Glutamatergic neuron (in vitro differentiated cells): ENCODE data around the gene PIH1D1. TPM values are rescaled to one million over a fixed set of nuclear protein-coding genes. Genes with fewer than 3 reads are reported as not detected.

Experiments
- DNase-seq: peaks from one replicate; pipeline ENCODE4 v3.0.0; 2022
- H3K27ac Mint-ChIP-seq: one replicate; pipeline ENCODE4 v1.8.0; 2020; ENCODE audit warnings: mild to moderate bottlenecking, mixed read lengths, inconsistent platforms; ENCODE audit not compliant: unreplicated experiment
- H3K27me3 Mint-ChIP-seq: one replicate; pipeline ENCODE4 v1.8.0; 2020; ENCODE audit warnings: mild to moderate bottlenecking, moderate library complexity, mixed read lengths, inconsistent platforms; ENCODE audit not compliant: unreplicated experiment
- H3K36me3 Mint-ChIP-seq: one replicate; pipeline ENCODE4 v1.8.0; 2020; ENCODE audit warnings: mild to moderate bottlenecking, mixed read lengths, inconsistent platforms; ENCODE audit not compliant: unreplicated experiment
- H3K4me1 Mint-ChIP-seq: one replicate; pipeline ENCODE4 v1.8.0; 2020; ENCODE audit warnings: mild to moderate bottlenecking, low read depth, mixed read lengths, inconsistent platforms; ENCODE audit not compliant: unreplicated experiment
- H3K4me3 Mint-ChIP-seq: one replicate; pipeline ENCODE4 v1.8.0; 2020; ENCODE audit warnings: mild to moderate bottlenecking, mixed read lengths, inconsistent platforms; ENCODE audit not compliant: unreplicated experiment
- H3K9me3 Mint-ChIP-seq: one replicate; pipeline ENCODE4 v1.8.0; 2020; ENCODE audit warnings: mild to moderate bottlenecking, moderate library complexity, mixed read lengths, inconsistent platforms; ENCODE audit not compliant: unreplicated experiment
- CTCF ChIP-seq: fragments of 200-600 bp; sonication (generic); IDR thresholded peaks from one replicate; pipeline ENCODE4 v1.5.0; 2021; ENCODE audit not compliant: partially characterized antibody, unreplicated experiment
- total RNA-seq: library from RNA; stranded (reverse); fragmentation: NEBNext Ultra II Directional; extraction: Animal tissue kit (Norgen Biotek cat#: 25700); gene quantifications from one replicate; pipeline ENCODE4 v1.2.1, GENCODE V29; 2021; ENCODE audit not compliant: unreplicated experiment

The PIH1D1 gene
- total RNA-seq, 1 donor from 2014 or later = 104 TPM

GRCh38 chr19:49491030-49491803 is 39.6 kb upstream of the PIH1D1 start:
- peaks cover 5% of the 10 kb centered on the region for H3K36me3 Mint-ChIP-seq
- no peak for DNase-seq
- H3K9me3 Mint-ChIP-seq = peaks cover 26% of the 10 kb centered on the region
- peaks cover 15% of the 10 kb centered on the region for H3K27me3 Mint-ChIP-seq
- no peak overlapping the region for H3K4me3 Mint-ChIP-seq
- H3K4me1 Mint-ChIP-seq = peaks cover 4% of the 10 kb centered on the region
- no peak overlapping the region for H3K27ac Mint-ChIP-seq
- TF ChIP-seq CTCF = no peak

- no peak overlapping the region for H3K27ac Mint-ChIP-seq
Observed at GRCh38 chr19:49490287-49491029, 38.8 kb upstream of the PIH1D1 start.

GRCh38 chr19:49489601-49490167 is 38.1 kb upstream of the PIH1D1 start:
- peaks cover 19% of the 10 kb centered on the region for H3K9me3 Mint-ChIP-seq
- H3K27ac Mint-ChIP-seq = peak overlapping the region; percentile 87
- TF ChIP-seq CTCF = no peak
- peaks cover 5% of the 10 kb centered on the region for H3K36me3 Mint-ChIP-seq
- peaks cover 15% of the 10 kb centered on the region for H3K27me3 Mint-ChIP-seq
- DNase-seq = no peak
- H3K4me1 Mint-ChIP-seq = peaks cover 4% of the 10 kb centered on the region
- peak overlapping the region; percentile 91 for H3K4me3 Mint-ChIP-seq

More at GRCh38 chr19:49490287-49491029, 38.8 kb upstream of the PIH1D1 start:
- Mint-ChIP-seq H3K9me3 (peaks cover 23% of the 10 kb centered on the region), H3K36me3 (peaks cover 5% of the 10 kb centered on the region), H3K27me3 (peaks cover 15% of the 10 kb centered on the region), H3K4me3 (peak overlapping the region; percentile 20), H3K4me1 (peaks cover 4% of the 10 kb centered on the region)
- DNase-seq = no peak
- no peak for TF ChIP-seq CTCF

GRCh38 chr19:49488863-49489537 is 37.4 kb upstream of the PIH1D1 start:
- peak overlapping the region; percentile 91 for H3K4me3 Mint-ChIP-seq
- no peak for DNase-seq
- no peak for TF ChIP-seq CTCF
- H3K4me1 Mint-ChIP-seq = peaks cover 4% of the 10 kb centered on the region
- peaks cover 5% of the 10 kb centered on the region for H3K36me3 Mint-ChIP-seq
- H3K9me3 Mint-ChIP-seq = peaks cover 19% of the 10 kb centered on the region
- H3K27ac Mint-ChIP-seq = peak overlapping the region; percentile 87
- peaks cover 15% of the 10 kb centered on the region for H3K27me3 Mint-ChIP-seq
